Astrocyte of the cerebellum (primary cell): ENCODE data around the gene COL4A1.

Experiments used
- DNase-seq: peaks from one replicate; pipeline ENCODE4 v3.0.0-alpha.2; 2011; ENCODE audit warnings: low read depth
- H3K4me3 ChIP-seq: 2 replicates; pipeline ENCODE4 v1.5.1; 2011; ENCODE audit warnings: mild to moderate bottlenecking, low read depth, low read length, moderate library complexity
- in situ Hi-C: cut with HindIII; loops from 2 replicates; pipeline ENCODE4 v1.10.0; 2017; ENCODE audit warnings: low sequenced_read_pairs
- TF ChIP-seq, protein P1 (sequence below): IDR thresholded peaks from 2 replicates; pipeline ENCODE4 v1.5.1; 2012; ENCODE audit warnings: low read length, low read depth, moderate library complexity, mild to moderate bottlenecking; ENCODE audit errors: missing control alignments

The COL4A1 gene

GRCh38 chr13:110341445-110342244 is 34.7 kb upstream of the COL4A1 start:
- TF ChIP-seq, protein P1, sequence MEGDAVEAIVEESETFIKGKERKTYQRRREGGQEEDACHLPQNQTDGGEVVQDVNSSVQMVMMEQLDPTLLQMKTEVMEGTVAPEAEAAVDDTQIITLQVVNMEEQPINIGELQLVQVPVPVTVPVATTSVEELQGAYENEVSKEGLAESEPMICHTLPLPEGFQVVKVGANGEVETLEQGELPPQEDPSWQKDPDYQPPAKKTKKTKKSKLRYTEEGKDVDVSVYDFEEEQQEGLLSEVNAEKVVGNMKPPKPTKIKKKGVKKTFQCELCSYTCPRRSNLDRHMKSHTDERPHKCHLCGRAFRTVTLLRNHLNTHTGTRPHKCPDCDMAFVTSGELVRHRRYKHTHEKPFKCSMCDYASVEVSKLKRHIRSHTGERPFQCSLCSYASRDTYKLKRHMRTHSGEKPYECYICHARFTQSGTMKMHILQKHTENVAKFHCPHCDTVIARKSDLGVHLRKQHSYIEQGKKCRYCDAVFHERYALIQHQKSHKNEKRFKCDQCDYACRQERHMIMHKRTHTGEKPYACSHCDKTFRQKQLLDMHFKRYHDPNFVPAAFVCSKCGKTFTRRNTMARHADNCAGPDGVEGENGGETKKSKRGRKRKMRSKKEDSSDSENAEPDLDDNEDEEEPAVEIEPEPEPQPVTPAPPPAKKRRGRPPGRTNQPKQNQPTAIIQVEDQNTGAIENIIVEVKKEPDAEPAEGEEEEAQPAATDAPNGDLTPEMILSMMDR, result no peak
- no peak overlapping the region for H3K4me3 ChIP-seq
- DNase-seq, result no peak
- in situ Hi-C loops, result no loop called here

- in situ Hi-C loops, result no loop called here
- DNase-seq, result no peak
- no peak overlapping the region for H3K4me3 ChIP-seq
- TF ChIP-seq, protein P1, result no peak
Observed at GRCh38 chr13:110340812-110341444, 34.0 kb upstream of the COL4A1 start.

DNA sequence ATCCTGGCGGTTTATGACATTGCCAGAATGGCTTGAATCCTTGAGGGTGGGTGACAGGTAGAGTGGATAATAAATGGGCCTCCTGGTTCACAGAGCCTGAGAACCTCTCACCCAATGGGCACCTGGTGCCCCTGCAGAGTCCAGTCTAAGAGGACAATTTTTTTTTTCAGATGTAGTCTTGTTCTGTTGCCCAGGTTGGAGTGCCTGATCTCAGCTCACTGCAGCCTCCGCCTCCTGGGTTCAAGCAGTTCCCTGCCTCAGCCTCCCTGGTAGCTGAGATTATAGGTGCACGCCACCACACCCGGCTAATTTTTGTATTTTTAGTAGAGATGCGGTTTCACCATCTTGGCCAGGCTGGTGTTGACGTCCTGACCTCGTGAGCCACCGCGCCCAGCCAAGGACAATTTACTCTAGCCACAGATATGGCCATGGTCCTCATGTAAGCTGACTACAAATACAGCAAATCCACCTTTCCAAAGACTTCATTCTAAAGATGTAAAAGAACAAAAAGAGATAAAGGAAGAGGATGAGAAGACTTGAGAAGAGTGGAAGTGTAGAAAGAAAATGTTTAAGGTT is 33.1 kb upstream of the COL4A1 start:
- in situ Hi-C loops, result loop anchor here (5.0 kb wide), 1 partner anchor 48 kb away; no protein-coding TSS in a partner anchor

DNA sequence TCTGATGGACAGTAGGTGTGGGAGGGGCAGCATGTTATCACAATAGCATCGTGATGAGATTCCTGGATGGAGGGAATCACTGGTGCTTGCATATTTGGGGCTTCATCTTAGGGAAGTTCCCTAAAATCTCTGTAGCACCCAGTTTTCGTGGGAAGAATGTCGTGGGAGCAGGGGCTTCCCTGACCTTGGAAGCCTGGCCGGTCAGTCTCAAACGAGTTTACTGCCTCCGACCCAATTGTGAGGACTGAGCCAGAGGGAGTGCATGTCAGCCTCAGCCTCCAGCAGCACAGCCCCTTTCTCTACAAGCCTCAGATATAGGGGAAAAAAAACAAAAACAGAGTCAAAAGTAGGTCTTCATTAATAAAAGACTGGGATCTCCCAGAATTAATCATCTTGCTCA is 32.3 kb upstream of the COL4A1 start:
- no peak for DNase-seq
- in situ Hi-C loops, result loop anchor here (5.0 kb wide), 1 partner anchor 47 kb away; no protein-coding TSS in a partner anchor
- H3K4me3 ChIP-seq, result no peak overlapping the region
- TF ChIP-seq, protein P1, result no peak

More for the DNA sequence above, 33.1 kb upstream of the COL4A1 start:
- no peak overlapping the region for H3K4me3 ChIP-seq
- no peak for DNase-seq
- TF ChIP-seq, protein P1, result no peak

- DNase-seq, result peak; percentile 70
Observed at GRCh38 chr13:110338441-110339101, 31.6 kb upstream of the COL4A1 start.

More at GRCh38 chr13:110338441-110339101, 31.6 kb upstream of the COL4A1 start:
- no peak overlapping the region for H3K4me3 ChIP-seq
- TF ChIP-seq, protein P1, result no peak
- in situ Hi-C loops, result loop anchor here (5.0 kb wide), 1 partner anchor 46 kb away; no protein-coding TSS in a partner anchor
